SH-SY5Y (cell line): ENCODE measurements around the gene CDC42EP3.

Experiments
- GATA2 ChIP-seq: IDR thresholded peaks from 2 replicates; pipeline ENCODE4 v1.6.1; 2011; ENCODE audit warnings: mild to moderate bottlenecking, low read depth, low read length
- GATA3 ChIP-seq: IDR thresholded peaks from 2 replicates; pipeline ENCODE4 v1.6.1; 2011; ENCODE audit warnings: low read depth, mild to moderate bottlenecking, low read length, moderate library complexity

DNA sequence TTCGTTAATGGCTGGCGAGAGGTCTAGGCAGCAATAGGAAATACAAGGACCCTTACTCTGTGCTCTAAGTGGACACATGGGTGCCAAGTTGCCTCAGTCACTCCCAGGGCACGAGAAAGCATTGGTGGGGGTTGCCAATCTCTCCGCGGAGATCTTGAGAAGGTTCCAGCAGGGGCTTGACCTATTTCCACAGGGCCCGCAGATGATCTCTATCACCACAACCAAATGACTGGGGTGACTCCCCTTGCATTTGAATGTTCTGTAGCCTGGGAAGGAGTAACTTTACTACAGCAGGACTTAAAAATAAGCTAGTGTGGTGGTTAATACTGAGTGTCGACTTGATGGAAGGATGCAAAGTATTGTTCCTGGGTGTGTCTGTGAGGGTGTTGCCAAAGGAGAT lies 8.1 kb downstream of the CDC42EP3 start:
- TF ChIP-seq GATA2 (no peak), GATA3 (no peak)
